GM04503 (cell line): ENCODE data around the gene TRAF3IP1.
"Not testable (repeated sequence)": the region's sequence is repeated elsewhere in the genome, so short reads cannot be mapped to it uniquely, and the experiment has no call there.

Source experiments
- DNase-seq: peaks from one replicate; pipeline ENCODE4 v3.0.0-alpha.2; 2012; ENCODE audit warnings: low read depth

Gene TRAF3IP1

GRCh38 chr2:238313289-238313990 lies 6.9 kb upstream of the TRAF3IP1 start:
- DNase-seq: no peak

- DNase-seq: no peak
Observed at GRCh38 chr2:238313991-238314350, 6.3 kb upstream of the TRAF3IP1 start.

- no peak for DNase-seq
Observed at GRCh38 chr2:238314576-238314975, 5.7 kb upstream of the TRAF3IP1 start.

- DNase-seq: no peak
Observed at GRCh38 chr2:238315031-238315595, 5.2 kb upstream of the TRAF3IP1 start.

GRCh38 chr2:238320648-238321281 lies 447 bp downstream of the TRAF3IP1 start:
- no peak for DNase-seq

- DNase-seq: no peak
Observed at GRCh38 chr2:238321467-238321866, 1.1 kb downstream of the TRAF3IP1 start.

- no peak for DNase-seq
Observed at GRCh38 chr2:238322001-238322411, 1.7 kb downstream of the TRAF3IP1 start.

GRCh38 chr2:238324248-238324647 lies 3.9 kb downstream of the TRAF3IP1 start:
- DNase-seq: not testable (repeated sequence)

- DNase-seq: no peak
Observed at GRCh38 chr2:238325694-238326093, 5.4 kb downstream of the TRAF3IP1 start.

GRCh38 chr2:238326801-238327365 lies 6.6 kb downstream of the TRAF3IP1 start:
- DNase-seq: no peak

GRCh38 chr2:238327751-238328150 lies 7.4 kb downstream of the TRAF3IP1 start:
- DNase-seq: no peak

- no peak for DNase-seq
Observed at GRCh38 chr2:238330391-238330790, 10.1 kb downstream of the TRAF3IP1 start.

- DNase-seq: no peak
Observed at GRCh38 chr2:238331916-238332315, 11.6 kb downstream of the TRAF3IP1 start.

GRCh38 chr2:238334885-238335284 lies 14.6 kb downstream of the TRAF3IP1 start:
- no peak for DNase-seq

GRCh38 chr2:238335591-238335990 lies 15.3 kb downstream of the TRAF3IP1 start:
- DNase-seq: not testable (repeated sequence)

GRCh38 chr2:238336151-238336550 lies 15.8 kb downstream of the TRAF3IP1 start:
- no peak for DNase-seq

- no peak for DNase-seq
Observed at GRCh38 chr2:238336793-238337444, 16.6 kb downstream of the TRAF3IP1 start.

- no peak for DNase-seq
Observed at GRCh38 chr2:238337846-238338245, 17.5 kb downstream of the TRAF3IP1 start.

GRCh38 chr2:238338710-238339394 lies 18.5 kb downstream of the TRAF3IP1 start:
- no peak for DNase-seq

GRCh38 chr2:238339395-238339780 lies 19.1 kb downstream of the TRAF3IP1 start:
- DNase-seq: no peak

GRCh38 chr2:238339814-238340213 lies 19.5 kb downstream of the TRAF3IP1 start:
- no peak for DNase-seq

GRCh38 chr2:238341536-238341935 lies 21.2 kb downstream of the TRAF3IP1 start:
- DNase-seq: no peak
